Subcutaneous adipose tissue (tissue), 4 donors: Measurements from ENCODE around the gene PTPRG. TPM values are rescaled to one million over a fixed set of nuclear protein-coding genes. Genes with fewer than 3 reads are reported as not detected.

Source experiments
- CTCF ChIP-seq: fragments of 450-650 bp; IDR thresholded peaks from one replicate; pipeline ENCODE4 v1.5.1; 2016; ENCODE audit warnings: low read depth, mild to moderate bottlenecking, control low read depth, antibody characterized with exemption, moderate library complexity
- total RNA-seq, 4 donors: library from RNA; depleted of rRNA; stranded (reverse); fragments of >200 nt; gene quantifications; one replicate each; pipeline ENCODE4 v1.1.0, GENCODE V29; 2016

The PTPRG gene
- total RNA-seq, 4 donors from 2014 or later: 115 to 164 (median 159) TPM

DNA sequence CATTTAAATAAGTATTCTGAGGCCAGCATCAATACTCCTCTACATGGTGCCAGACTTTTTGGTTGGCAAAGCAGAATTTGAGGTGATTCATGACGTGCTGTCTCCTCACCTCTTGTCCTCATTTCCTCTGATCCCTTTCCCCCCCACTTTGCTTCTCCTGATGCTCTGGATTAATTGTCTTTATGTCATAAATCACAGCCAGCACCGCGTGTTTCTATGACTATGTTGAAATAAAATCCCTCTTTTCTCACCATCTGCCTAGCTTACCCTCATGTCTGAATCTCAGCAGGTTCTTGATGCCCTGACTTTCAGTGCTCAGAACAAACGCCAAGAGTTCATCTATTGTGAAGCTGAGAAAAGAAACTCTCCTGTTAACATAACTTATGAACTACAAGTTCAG, 19.7 kb upstream of the PTPRG start:
- no peak for TF ChIP-seq CTCF

- TF ChIP-seq CTCF: no peak
Observed at GRCh38 chr3:61545716-61546115, 15.7 kb upstream of the PTPRG start.

DNA sequence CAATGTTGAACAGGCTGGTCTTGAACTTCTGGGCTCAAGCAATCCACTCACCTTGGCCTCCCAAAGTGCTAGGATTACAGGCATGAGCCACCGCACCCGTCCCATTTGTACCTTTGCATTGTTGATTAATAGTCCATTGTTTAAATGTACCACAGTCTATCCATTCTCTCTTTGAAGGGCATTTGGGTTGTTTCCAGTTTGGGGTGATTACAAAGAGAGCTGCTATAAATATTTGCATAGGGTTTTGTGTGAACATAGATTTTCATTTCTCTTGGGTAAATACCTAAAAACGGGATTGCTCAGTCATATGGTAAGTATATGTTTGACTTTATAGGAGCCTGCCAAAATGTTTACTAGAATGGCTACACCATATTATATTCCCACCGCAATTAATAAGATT, 13.7 kb upstream of the PTPRG start:
- no peak for TF ChIP-seq CTCF

- TF ChIP-seq CTCF: no peak
Observed at GRCh38 chr3:61559136-61559731, 2.1 kb upstream of the PTPRG start.

GRCh38 chr3:61560517-61561373, 626 bp upstream of the PTPRG start:
- TF ChIP-seq CTCF: no peak

- TF ChIP-seq CTCF: no peak
Observed at GRCh38 chr3:61562042-61562720, 810 bp downstream of the PTPRG start.

DNA sequence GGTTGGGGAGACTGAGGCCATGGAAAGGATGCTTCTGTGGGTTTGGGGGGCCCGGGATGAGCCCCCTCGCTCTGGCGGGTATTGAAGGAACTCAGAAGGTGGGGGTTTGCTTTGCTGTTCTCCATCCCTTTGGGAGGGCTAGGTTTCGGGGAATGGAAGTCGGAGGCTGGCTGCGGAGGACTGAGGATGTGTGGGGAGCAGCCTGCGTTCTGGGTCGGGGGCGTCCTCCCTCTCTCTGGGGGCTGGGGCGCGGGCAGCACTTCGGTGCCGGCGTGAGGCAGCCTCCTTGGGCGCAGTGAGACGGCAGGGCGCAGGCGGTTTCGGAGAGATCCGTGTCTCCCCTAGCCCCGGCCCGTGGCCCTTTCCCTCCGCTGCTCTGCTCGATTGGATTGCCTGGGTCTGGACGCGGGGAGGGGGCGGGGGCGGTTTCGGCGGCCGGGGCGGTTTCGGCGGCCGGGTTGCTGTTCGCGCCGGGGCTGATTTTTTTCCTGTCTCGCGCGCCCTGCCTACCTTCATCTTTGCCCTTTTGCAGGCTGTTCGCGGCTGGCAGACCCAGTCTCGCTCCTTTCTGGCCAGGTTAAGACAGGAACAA, 1.4 kb downstream of the PTPRG start:
- TF ChIP-seq CTCF: no peak
